ENCODE data around the gene NSUN5.

DNA sequence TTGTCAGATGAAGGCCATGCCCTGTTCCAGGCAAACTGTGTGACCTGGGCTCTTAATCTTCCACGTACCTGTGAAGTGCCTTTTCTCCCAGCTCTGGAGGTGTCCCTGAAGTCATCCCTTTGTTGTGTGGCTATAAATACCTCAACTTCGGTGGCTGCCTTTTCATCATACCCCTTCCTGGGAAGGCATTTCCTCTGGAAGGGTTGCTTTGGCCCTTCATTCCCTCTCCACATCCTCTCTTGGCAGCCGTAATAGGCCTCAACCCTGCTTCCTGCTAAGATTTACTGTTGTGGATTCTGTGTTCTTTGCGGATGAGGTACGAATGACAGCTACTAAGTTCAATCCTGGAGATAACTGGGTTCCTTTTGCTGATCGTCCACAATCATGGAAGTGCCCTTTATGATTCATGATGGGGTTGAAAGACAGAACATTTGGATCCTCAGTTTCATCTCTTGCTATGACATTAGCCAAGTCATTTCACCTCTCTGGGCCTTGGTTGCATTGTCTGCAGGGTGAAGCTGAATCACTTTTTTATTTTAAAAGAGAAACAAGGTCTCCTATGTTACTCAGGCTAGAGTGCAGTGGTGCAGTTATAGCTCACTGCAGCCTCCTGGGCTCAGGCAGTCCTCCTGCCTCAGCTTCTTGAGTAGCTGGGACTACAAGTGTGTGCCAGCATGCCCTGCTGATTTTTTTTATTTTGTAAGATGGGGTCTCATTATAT, 43.0 kb upstream of the NSUN5 start:
- TF ChIP-seq EP300 (IDR thresholded peaks at IDR 0.05) = no peak
- TF ChIP-seq, protein P1, sequence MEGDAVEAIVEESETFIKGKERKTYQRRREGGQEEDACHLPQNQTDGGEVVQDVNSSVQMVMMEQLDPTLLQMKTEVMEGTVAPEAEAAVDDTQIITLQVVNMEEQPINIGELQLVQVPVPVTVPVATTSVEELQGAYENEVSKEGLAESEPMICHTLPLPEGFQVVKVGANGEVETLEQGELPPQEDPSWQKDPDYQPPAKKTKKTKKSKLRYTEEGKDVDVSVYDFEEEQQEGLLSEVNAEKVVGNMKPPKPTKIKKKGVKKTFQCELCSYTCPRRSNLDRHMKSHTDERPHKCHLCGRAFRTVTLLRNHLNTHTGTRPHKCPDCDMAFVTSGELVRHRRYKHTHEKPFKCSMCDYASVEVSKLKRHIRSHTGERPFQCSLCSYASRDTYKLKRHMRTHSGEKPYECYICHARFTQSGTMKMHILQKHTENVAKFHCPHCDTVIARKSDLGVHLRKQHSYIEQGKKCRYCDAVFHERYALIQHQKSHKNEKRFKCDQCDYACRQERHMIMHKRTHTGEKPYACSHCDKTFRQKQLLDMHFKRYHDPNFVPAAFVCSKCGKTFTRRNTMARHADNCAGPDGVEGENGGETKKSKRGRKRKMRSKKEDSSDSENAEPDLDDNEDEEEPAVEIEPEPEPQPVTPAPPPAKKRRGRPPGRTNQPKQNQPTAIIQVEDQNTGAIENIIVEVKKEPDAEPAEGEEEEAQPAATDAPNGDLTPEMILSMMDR (IDR thresholded peaks at IDR 0.05) = no peak
